Measurements from ENCODE around the gene SEPHS1.

SEPHS1 gene

DNA sequence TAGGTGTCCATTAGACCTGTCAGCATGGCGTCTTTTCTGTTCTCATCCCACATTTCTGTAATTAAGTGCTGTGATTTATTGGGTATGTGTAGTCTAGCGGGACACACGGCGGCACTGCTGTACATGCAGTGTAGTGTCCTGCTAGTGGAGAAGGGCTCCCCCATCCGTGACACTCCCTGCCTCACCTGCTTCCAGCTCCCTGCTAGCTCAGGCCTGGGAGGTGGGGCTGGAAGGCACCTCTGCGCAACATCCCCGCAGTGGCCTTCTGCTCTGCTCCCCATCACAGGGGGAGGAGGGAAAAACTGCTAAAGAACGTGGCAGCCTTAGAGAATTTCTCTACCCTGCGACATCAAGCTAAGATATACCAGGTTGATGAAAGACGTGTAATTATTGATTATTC, 19.5 kb downstream of the SEPHS1 start:
- H3K4me1 Mint-ChIP-seq (ENCODE audit: low read depth): peaks cover 2% of the 10 kb centered on the region
- H3K27ac Mint-ChIP-seq: no peak overlapping the region
- DNase-seq (ENCODE audit: low spot score): no peak
- no peaks in the 10 kb centered on the region for H3K27me3 Mint-ChIP-seq (ENCODE audit: low read depth)
- no peak overlapping the region for H3K4me3 Mint-ChIP-seq
- no peaks in the 10 kb centered on the region for H3K9me3 Mint-ChIP-seq
- H3K36me3 Mint-ChIP-seq (ENCODE audit: low read depth): peaks cover 58% of the 10 kb centered on the region

DNA sequence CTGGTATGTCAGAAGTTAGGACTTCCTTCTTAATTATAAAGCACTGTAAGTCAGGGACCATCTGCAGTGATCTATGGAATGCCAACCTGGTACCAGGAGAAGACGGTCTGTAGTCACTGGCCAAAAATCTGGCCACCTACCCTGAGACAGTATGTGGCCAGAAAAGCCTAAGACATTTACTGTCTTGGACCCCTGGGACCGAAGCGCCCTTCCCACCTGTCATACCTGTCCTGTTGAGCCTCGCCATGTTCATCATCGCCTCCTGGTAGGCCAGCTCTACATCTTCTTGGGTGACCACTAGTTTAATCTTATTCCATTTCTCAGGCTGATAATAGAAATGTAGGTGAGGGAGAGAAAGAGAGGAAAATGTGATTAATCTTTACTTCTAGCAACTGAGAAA, 20.0 kb downstream of the SEPHS1 start:
- no peak for DNase-seq (ENCODE audit: low spot score)
- Mint-ChIP-seq H3K27me3 (ENCODE audit: low read depth) (no peaks in the 10 kb centered on the region), H3K4me3 (no peak overlapping the region), H3K36me3 (ENCODE audit: low read depth) (peaks cover 57% of the 10 kb centered on the region), H3K9me3 (no peaks in the 10 kb centered on the region), H3K27ac (no peak overlapping the region), H3K4me1 (ENCODE audit: low read depth) (peaks cover 2% of the 10 kb centered on the region)

DNA sequence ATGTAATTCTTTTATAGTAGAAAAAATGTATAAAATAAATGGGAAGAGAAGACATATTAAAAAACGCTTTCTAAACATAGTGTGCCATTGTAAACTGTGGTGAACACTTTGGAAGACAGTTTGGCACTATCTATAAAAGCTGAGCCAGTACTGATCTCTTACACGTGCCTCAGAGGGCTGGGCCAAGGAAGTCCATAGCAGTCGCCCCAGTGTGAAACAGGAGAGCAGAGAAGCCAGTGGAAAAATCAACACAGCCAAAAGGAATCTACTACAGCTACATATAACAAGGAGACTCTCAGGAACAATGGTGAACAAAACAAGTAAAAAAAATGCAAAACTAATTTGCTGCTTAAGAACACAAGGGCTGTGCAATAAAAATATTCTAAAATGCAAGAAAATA, 20.6 kb downstream of the SEPHS1 start:
- Mint-ChIP-seq H3K27ac (no peak overlapping the region), H3K27me3 (ENCODE audit: low read depth) (no peaks in the 10 kb centered on the region), H3K9me3 (no peaks in the 10 kb centered on the region), H3K4me3 (no peak overlapping the region), H3K4me1 (ENCODE audit: low read depth) (peaks cover 2% of the 10 kb centered on the region), H3K36me3 (ENCODE audit: low read depth) (peaks cover 57% of the 10 kb centered on the region)
- DNase-seq (ENCODE audit: low spot score): no peak

DNA sequence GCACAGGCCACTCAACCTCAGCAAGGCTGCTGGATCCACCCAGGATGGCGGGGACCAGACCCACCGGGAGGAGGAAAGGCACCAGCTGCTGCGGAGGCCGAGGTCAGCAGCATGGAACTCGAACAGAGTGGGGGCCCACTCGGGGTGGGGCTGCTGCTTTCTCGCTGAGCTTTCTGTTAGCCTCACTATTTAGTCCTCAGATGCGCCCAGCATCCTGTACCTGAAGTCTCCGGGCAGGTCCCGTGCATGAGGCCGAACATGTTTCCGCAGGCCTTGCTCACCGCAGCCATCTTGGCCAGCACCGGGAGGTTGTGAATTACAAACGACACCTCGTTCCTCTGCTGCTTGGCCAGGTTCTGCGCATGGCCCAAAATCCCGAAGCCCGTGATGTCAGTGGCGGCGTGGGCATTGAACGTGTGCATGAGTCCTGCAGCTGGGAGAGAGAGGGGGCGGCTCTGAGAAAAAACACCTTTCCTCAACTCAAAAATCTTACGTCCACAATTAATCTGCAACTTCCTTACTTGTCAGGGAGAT, 25.4 kb downstream of the SEPHS1 start:
- no peak overlapping the region for H3K27ac Mint-ChIP-seq
- H3K4me1 Mint-ChIP-seq (ENCODE audit: low read depth): peaks cover 2% of the 10 kb centered on the region
- peaks cover 39% of the 10 kb centered on the region for H3K36me3 Mint-ChIP-seq (ENCODE audit: low read depth)
- DNase-seq (ENCODE audit: low spot score): no peak
- H3K4me3 Mint-ChIP-seq: no peak overlapping the region
- no peaks in the 10 kb centered on the region for H3K27me3 Mint-ChIP-seq (ENCODE audit: low read depth)
- no peaks in the 10 kb centered on the region for H3K9me3 Mint-ChIP-seq

GRCh38 chr10:13321576-13321975, 26.5 kb downstream of the SEPHS1 start:
- Mint-ChIP-seq H3K36me3 (ENCODE audit: low read depth) (peaks cover 34% of the 10 kb centered on the region), H3K4me3 (no peak overlapping the region), H3K9me3 (no peaks in the 10 kb centered on the region), H3K4me1 (ENCODE audit: low read depth) (peaks cover 2% of the 10 kb centered on the region), H3K27me3 (ENCODE audit: low read depth) (no peaks in the 10 kb centered on the region), H3K27ac (no peak overlapping the region)
- DNase-seq (ENCODE audit: low spot score): no peak

- Mint-ChIP-seq H3K27ac (peak overlapping the region; percentile 49), H3K36me3 (ENCODE audit: low read depth) (peaks cover 19% of the 10 kb centered on the region), H3K4me3 (no peak overlapping the region), H3K4me1 (ENCODE audit: low read depth) (no peaks in the 10 kb centered on the region), H3K9me3 (no peaks in the 10 kb centered on the region), H3K27me3 (ENCODE audit: low read depth) (no peaks in the 10 kb centered on the region)
- DNase-seq (ENCODE audit: low spot score): no peak
These were observed 28.9 kb downstream of the SEPHS1 start for GRCh38 chr10:13319166-13319565.

GRCh38 chr10:13317474-13317873, 30.6 kb downstream of the SEPHS1 start:
- Mint-ChIP-seq H3K27ac (no peak overlapping the region), H3K27me3 (ENCODE audit: low read depth) (no peaks in the 10 kb centered on the region), H3K4me1 (ENCODE audit: low read depth) (no peaks in the 10 kb centered on the region), H3K4me3 (no peak overlapping the region), H3K36me3 (ENCODE audit: low read depth) (peaks cover 14% of the 10 kb centered on the region), H3K9me3 (no peaks in the 10 kb centered on the region)
- DNase-seq (ENCODE audit: low spot score): no peak

DNA sequence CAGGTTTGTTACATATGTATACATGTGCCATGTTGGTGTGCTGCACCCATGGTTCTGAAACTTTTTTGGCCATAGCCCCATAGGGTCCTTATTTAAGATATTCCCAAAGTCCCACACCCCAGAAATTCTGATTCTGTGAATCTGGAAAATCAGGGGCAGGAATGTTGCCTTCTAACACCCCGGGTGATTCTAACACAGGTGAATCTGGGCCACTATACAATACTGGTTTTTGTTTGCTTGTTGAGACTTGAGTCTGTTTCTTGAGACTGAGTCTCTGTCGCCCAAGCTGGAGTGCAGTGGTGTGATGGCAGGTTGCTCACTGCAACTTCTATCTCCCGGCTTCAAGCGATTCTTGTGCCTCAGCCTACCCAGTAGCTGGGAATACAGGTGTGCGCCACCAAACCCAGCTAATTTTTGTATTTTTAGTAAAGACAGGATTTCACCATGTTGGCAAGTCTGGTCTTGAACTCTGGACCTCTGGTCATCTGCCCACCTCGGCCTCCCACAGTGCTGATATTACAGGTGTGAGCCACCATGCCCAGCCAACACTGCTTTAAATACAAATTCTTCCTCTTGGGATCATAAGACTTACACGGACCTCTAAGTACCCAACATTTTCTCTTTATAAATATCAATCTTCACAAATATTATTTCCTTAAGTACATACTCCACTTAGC, 31.3 kb downstream of the SEPHS1 start:
- H3K36me3 Mint-ChIP-seq (ENCODE audit: low read depth): peaks cover 14% of the 10 kb centered on the region
- H3K27me3 Mint-ChIP-seq (ENCODE audit: low read depth): no peaks in the 10 kb centered on the region
- no peaks in the 10 kb centered on the region for H3K4me1 Mint-ChIP-seq (ENCODE audit: low read depth)

DNA sequence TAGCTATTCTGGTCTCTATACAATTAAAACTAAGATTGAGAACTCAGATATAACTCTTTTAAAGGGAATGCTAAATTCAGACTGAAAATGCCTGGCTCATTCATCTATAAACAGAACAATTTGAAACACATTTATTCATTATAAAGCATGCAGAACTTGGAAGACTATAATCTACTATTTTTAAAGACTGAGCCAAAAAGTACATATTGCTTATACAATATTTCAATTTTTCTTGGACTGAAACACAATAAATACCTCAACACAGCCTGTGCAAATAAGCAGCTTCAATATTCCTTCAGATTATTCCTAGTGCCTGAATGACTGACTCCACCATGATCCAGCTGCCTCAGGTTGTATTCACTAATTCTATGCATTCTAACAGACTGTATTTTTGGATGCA, 32.7 kb downstream of the SEPHS1 start:
- no peak overlapping the region for H3K4me3 Mint-ChIP-seq
- DNase-seq (ENCODE audit: low spot score): no peak
- peaks cover 10% of the 10 kb centered on the region for H3K36me3 Mint-ChIP-seq (ENCODE audit: low read depth)
- no peaks in the 10 kb centered on the region for H3K4me1 Mint-ChIP-seq (ENCODE audit: low read depth)
- no peak overlapping the region for H3K27ac Mint-ChIP-seq
- H3K9me3 Mint-ChIP-seq: no peaks in the 10 kb centered on the region
- no peaks in the 10 kb centered on the region for H3K27me3 Mint-ChIP-seq (ENCODE audit: low read depth)

More for the DNA sequence above, 31.3 kb downstream of the SEPHS1 start:
- H3K4me3 Mint-ChIP-seq: no peak overlapping the region
- no peak for DNase-seq (ENCODE audit: low spot score)
- H3K27ac Mint-ChIP-seq: no peak overlapping the region
- H3K9me3 Mint-ChIP-seq: no peaks in the 10 kb centered on the region

DNA sequence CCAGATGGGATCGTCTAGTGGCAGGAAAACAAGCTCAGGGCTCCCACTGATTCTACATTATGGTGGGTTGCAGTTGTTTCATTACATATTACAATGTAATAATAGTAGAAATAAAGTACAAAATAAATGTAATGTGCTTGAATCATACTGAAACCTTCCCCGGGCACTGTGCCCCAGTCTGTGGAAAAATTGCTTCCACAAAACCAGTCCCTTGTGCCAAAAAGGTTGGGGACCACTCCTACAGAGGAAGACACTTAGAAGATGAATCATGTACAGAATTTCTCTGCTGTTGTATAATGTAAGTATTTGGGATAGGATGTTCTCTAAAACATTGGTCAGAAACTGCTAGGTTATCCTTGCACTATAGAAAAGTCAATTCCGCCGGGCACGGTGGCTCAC, 36.9 kb downstream of the SEPHS1 start:
- Mint-ChIP-seq H3K27me3 (ENCODE audit: low read depth) (no peaks in the 10 kb centered on the region), H3K4me3 (no peak overlapping the region), H3K27ac (no peak overlapping the region), H3K9me3 (no peaks in the 10 kb centered on the region), H3K36me3 (ENCODE audit: low read depth) (peaks cover 2% of the 10 kb centered on the region), H3K4me1 (ENCODE audit: low read depth) (no peaks in the 10 kb centered on the region)
- no peak for DNase-seq (ENCODE audit: low spot score)

DNA sequence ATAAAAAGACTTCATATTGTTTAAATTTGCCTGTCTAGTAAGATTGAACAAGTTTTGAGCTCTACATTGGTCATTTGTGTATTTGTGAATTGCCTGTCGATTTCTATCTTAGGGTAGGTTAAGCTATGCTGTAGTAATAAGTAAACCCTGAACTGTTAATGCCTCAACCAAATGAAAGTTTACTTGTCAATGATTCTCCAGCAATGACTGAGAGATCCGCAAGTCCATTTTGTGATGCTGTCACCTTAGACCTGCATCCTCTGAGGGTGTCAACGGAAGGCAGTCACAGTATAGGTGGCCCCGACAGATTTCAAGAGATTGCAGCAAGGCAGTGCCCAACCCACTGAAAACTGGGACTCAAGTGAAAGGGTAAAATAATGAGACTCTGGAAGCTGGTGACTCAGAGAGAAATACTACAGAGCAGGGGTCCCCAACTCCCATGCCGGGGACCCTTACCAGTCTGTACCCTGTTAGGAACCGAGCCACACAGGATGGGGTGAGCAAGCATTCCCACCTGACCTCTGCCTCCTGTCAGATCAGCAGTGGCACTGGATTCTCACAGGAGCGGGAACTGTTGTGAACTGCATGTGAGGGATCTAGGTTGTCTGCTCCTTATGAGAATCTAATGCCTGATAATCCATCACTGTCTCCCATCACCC, 37.4 kb downstream of the SEPHS1 start:
- Mint-ChIP-seq H3K9me3 (no peaks in the 10 kb centered on the region), H3K36me3 (ENCODE audit: low read depth) (peaks cover 1% of the 10 kb centered on the region), H3K27ac (no peak overlapping the region), H3K27me3 (ENCODE audit: low read depth) (no peaks in the 10 kb centered on the region), H3K4me3 (no peak overlapping the region), H3K4me1 (ENCODE audit: low read depth) (no peaks in the 10 kb centered on the region)
- no peak for DNase-seq (ENCODE audit: low spot score)

GRCh38 chr10:13309792-13310191, 38.3 kb downstream of the SEPHS1 start:
- no peak for DNase-seq (ENCODE audit: low spot score)
- Mint-ChIP-seq H3K4me1 (ENCODE audit: low read depth) (no peaks in the 10 kb centered on the region), H3K27ac (no peak overlapping the region), H3K27me3 (ENCODE audit: low read depth) (no peaks in the 10 kb centered on the region), H3K4me3 (no peak overlapping the region), H3K9me3 (no peaks in the 10 kb centered on the region), H3K36me3 (ENCODE audit: low read depth) (peaks cover 1% of the 10 kb centered on the region)

- H3K27ac Mint-ChIP-seq: no peak overlapping the region
- H3K36me3 Mint-ChIP-seq (ENCODE audit: low read depth): peaks cover 1% of the 10 kb centered on the region
- H3K4me1 Mint-ChIP-seq (ENCODE audit: low read depth): no peaks in the 10 kb centered on the region
- DNase-seq (ENCODE audit: low spot score): no peak
- no peaks in the 10 kb centered on the region for H3K27me3 Mint-ChIP-seq (ENCODE audit: low read depth)
- H3K9me3 Mint-ChIP-seq: no peaks in the 10 kb centered on the region
- no peak overlapping the region for H3K4me3 Mint-ChIP-seq
These were observed 40.0 kb downstream of the SEPHS1 start for GRCh38 chr10:13308096-13308495.

DNA sequence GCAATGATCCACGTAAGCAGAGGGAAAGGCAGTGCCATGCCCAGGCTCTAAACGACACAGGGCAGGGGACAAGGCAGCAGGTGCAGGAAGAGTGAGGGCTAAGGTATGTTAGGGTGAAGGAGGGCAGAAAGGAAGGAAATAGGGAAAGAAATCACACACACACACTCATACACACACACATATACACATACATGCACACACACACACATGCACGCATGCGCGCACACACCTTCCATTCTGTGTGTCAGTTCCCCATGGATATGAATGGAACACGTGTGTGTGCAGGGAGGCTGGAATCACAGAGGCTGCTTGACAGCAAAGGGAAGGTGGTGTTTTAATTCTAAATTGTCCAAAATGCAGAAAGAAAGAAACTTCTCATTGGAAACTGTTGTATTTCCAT, 42.0 kb downstream of the SEPHS1 start:
- H3K27me3 Mint-ChIP-seq (ENCODE audit: low read depth): no peaks in the 10 kb centered on the region
- DNase-seq (ENCODE audit: low spot score): no peak
- no peaks in the 10 kb centered on the region for H3K9me3 Mint-ChIP-seq
- peaks cover 7% of the 10 kb centered on the region for H3K4me1 Mint-ChIP-seq (ENCODE audit: low read depth)
- H3K27ac Mint-ChIP-seq: no peak overlapping the region
- peaks cover 1% of the 10 kb centered on the region for H3K36me3 Mint-ChIP-seq (ENCODE audit: low read depth)
- H3K4me3 Mint-ChIP-seq: no peak overlapping the region
